Activated CD8-positive, alpha-beta memory T cell treated with anti-CD3 and anti-CD28 coated beads, Interleukin-2, amount 10 ng/mL, durations not matched to agents 7 days and 5 days (primary cell): Measurements from ENCODE around the gene ME1. TPM values are rescaled to one million over a fixed set of nuclear protein-coding genes. Genes with fewer than 3 reads are reported as not detected.

Source experiments
- ATAC-seq: fragments of 150-1000 bp; cut with Tn5 transposase; one replicate; pipeline ENCODE4 v1.10.0; 2021; ENCODE audit warnings: moderate library complexity
- CTCF ChIA-PET: fragments of 350-600 bp; sonication (Branson Sonifier 250); formaldehyde crosslinking; loops from one replicate; lab custom pipeline; 2021; ENCODE audit warnings: antibody characterized with exemption; lab: Charles Lee
- DNase-seq: peaks from one replicate; pipeline ENCODE4 v3.0.0-alpha.2; 2020
- H3K27ac Mint-ChIP-seq: one replicate; pipeline ENCODE4 v1.8.0; 2021; ENCODE audit warnings: mild to moderate bottlenecking, mixed read lengths
- H3K27me3 Mint-ChIP-seq: one replicate; pipeline ENCODE4 v1.8.0; 2021; ENCODE audit warnings: mixed read lengths
- H3K36me3 Mint-ChIP-seq: one replicate; pipeline ENCODE4 v1.8.0; 2021; ENCODE audit warnings: mild to moderate bottlenecking, mixed read lengths
- H3K4me1 Mint-ChIP-seq: one replicate; pipeline ENCODE4 v1.8.0; 2021; ENCODE audit warnings: mixed read lengths
- H3K4me3 Mint-ChIP-seq: one replicate; pipeline ENCODE4 v1.8.0; 2021; ENCODE audit warnings: mild to moderate bottlenecking, moderate library complexity, mixed read lengths
- H3K9me3 Mint-ChIP-seq: one replicate; pipeline ENCODE4 v1.8.0; 2022; ENCODE audit warnings: low read depth, mixed read lengths
- total RNA-seq, 2 experiments: library from RNA; stranded (reverse); gene quantifications; one replicate each; pipeline ENCODE4 v1.2.3, GENCODE V29; 2021

ME1 gene
- total RNA-seq, 2 experiments from 2014 or later, result 0.14 to 0.20 TPM

DNA sequence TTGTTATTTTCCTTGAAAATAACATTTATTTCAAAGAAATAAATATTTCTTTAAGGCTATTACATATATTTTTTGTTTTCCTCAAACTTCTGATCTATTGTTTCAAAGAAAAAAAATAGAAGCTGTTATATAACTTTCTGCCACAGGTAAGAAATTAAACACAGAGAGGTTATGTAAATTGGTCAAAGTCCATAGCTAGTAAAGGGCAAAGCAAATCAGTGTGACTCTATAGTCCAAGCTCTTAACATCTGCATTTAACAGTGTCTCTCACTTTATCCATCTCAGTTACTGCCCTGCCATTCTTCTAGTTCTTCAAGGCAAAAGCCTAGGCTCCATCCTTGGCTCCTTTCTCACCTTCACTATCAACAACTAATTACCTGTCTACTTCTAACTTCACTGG lies 180.6 kb downstream of the ME1 start:
- Mint-ChIP-seq H3K27ac (no peak overlapping the region), H3K27me3 (peaks cover 9% of the 10 kb centered on the region), H3K4me3 (no peak overlapping the region), H3K36me3 (no peaks in the 10 kb centered on the region), H3K9me3 (no peaks in the 10 kb centered on the region), H3K4me1 (no peaks in the 10 kb centered on the region)
- DNase-seq, result no peak
- CTCF ChIA-PET, result no interaction called here
- no peak for ATAC-seq

DNA sequence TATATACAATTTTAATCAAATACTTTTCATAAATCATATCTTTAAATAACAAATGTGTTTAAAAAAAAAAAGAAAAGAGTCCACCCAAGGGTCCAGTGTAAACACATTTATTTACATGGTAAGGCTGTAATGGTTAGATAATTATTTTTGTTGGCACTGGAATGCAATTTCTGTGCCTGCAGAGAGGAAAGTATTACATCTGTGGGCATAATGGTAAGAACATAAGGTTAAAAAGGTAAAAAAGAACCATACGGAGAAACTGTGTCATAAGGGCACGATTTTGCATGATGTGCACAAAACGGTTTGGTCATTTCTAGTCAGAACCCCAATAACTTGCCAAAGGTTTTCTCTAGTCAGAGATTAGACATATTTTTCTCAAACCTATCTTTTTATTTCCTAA lies 183.4 kb downstream of the ME1 start:
- no peaks in the 10 kb centered on the region for H3K36me3 Mint-ChIP-seq
- H3K4me3 Mint-ChIP-seq, result no peak overlapping the region
- H3K27ac Mint-ChIP-seq, result no peak overlapping the region
- no peaks in the 10 kb centered on the region for H3K4me1 Mint-ChIP-seq
- no peaks in the 10 kb centered on the region for H3K9me3 Mint-ChIP-seq
- peaks cover 6% of the 10 kb centered on the region for H3K27me3 Mint-ChIP-seq
- DNase-seq (no peak), ATAC-seq (no peak)
- CTCF ChIA-PET, result no interaction called here

- Mint-ChIP-seq H3K9me3 (no peaks in the 10 kb centered on the region), H3K36me3 (no peaks in the 10 kb centered on the region), H3K4me1 (no peaks in the 10 kb centered on the region), H3K27ac (no peak overlapping the region), H3K4me3 (no peak overlapping the region), H3K27me3 (peaks cover 23% of the 10 kb centered on the region)
- DNase-seq (no peak), ATAC-seq (no peak)
- CTCF ChIA-PET, result interaction anchor here (1.2 kb wide), 1 partner anchor 9 kb away, joined by 4 read pairs; no protein-coding TSS in a partner anchor
Observed at GRCh38 chr6:83231146-83231545, 199.7 kb downstream of the ME1 start.

DNA sequence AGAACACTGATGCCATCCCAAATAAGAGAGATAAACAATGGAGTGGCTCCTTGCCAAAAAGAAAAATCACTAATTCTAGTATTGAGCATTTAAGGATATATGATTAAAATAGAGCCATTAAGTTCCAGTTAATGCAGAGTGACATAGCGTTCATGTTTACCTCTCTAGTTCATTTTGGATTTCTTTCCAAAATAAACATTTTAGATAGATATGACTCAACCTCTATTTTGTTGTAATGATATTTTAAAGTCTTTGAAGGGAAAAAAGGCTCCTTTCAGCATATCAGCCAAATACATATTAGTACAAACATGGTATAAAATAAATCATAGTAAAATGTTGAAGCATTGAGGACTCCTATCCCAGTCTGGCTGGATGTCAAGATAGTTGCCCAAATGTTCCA lies 204.3 kb downstream of the ME1 start:
- CTCF ChIA-PET, result no interaction called here
- Mint-ChIP-seq H3K27me3 (peaks cover 4% of the 10 kb centered on the region), H3K9me3 (no peaks in the 10 kb centered on the region), H3K4me1 (no peaks in the 10 kb centered on the region), H3K36me3 (no peaks in the 10 kb centered on the region), H3K27ac (no peak overlapping the region), H3K4me3 (no peak overlapping the region)
- ATAC-seq (no peak), DNase-seq (no peak)

DNA sequence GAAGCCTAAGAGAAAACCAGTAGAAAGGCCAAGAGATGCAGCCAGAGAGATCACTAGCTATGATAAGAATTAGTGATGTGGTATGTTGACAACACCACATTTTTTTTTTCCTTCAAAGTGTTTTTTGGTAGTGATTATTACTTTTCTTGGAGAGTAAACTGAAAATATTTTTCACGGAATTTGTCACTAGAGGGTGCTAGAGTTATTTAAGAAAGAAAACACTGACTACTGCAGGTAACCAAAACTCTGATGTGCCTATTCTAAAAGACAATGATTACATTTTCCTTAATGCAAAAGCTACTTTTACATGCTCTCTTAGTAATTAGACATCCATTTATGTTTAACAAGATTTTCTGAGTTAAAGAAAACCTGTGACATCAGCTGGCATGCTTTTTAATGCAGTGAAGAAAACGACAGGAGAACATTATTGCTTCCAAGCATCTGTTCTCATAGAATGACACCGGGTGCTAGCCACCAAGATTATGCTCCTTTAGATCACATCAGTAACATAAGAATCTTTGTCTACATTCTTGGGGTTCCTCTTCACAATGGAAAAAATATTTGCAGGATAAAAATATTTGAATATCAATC lies 208.9 kb downstream of the ME1 start:
- DNase-seq (no peak), ATAC-seq (no peak)
- Mint-ChIP-seq H3K27me3 (peaks cover 3% of the 10 kb centered on the region), H3K9me3 (no peaks in the 10 kb centered on the region), H3K4me1 (no peaks in the 10 kb centered on the region), H3K4me3 (no peak overlapping the region), H3K36me3 (no peaks in the 10 kb centered on the region), H3K27ac (no peak overlapping the region)
- CTCF ChIA-PET, result interaction anchor here (1.0 to 9.6 kb wide), 13 partner anchors 8 to 469 kb away, joined by 3 to 199 read pairs (median 3); partner anchors contain the start of genes DOP1A, PRSS35 and UBE3D

DNA sequence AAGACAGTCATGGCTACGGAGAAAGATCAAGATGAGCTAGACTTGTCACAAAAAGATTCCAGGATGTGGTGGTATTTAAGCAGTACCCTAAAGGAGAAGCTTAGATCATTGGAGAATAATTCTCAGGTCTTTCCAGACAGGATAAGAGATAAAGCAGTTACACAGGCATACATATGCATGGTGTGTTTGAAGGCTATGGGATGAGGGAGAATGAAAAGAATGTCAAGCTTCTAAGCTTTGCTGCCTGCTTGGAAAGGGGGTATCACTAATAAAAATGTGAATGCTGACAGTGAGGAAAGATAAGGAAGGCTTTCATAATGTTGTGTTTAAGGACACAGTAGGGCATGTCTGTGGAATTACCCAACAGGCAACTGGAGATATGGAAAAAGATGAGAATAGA lies 209.6 kb downstream of the ME1 start:
- H3K27ac Mint-ChIP-seq, result no peak overlapping the region
- CTCF ChIA-PET, result interaction anchor here (1.0 to 9.6 kb wide), 6 partner anchors 9 to 469 kb away, joined by 3 to 199 read pairs (median 4); partner anchors contain the start of genes DOP1A, PRSS35 and UBE3D
- no peaks in the 10 kb centered on the region for H3K36me3 Mint-ChIP-seq
- no peaks in the 10 kb centered on the region for H3K4me1 Mint-ChIP-seq
- ATAC-seq (no peak), DNase-seq (no peak)
- H3K27me3 Mint-ChIP-seq, result peaks cover 3% of the 10 kb centered on the region
- H3K4me3 Mint-ChIP-seq, result no peak overlapping the region
- H3K9me3 Mint-ChIP-seq, result no peaks in the 10 kb centered on the region

DNA sequence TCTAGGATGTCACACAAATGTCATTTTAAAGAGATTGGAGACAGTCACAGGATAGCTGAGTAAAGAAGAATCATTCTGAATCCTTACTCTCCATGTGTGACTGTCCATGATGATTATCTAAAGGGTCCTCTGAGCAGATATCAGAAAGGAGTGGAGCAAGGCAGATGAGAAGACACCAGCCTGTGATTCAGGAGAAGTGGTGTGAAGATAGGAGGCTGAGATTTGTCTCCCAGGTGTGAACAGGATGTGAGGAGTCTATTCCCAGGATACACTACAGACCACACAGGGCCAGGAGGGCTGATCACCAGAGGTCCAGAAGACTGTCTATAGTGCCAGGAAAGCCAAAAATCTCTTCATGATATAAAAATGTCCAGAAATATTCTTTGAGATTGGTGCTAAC lies 210.7 kb downstream of the ME1 start:
- Mint-ChIP-seq H3K36me3 (no peaks in the 10 kb centered on the region), H3K27me3 (peaks cover 3% of the 10 kb centered on the region)
- no peak for DNase-seq

DNA sequence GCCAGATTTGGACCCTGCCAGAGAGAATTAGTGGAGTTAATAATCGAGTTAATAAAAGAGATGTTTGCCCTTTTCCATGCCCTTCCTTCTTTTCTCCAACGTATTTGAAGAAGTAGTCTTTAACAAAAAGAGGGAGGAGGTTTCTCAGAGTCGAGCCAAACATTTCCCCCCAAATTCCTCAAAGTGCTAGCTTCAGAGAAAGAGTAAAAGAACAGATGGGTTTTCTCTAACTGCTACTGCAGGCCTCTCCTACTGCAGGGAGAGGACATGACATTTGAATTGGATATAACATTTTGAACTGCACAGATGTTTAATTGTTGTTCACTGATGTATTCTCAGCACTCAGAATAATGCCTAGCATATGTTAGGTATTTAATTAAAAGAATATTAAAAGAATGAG lies 212.2 kb downstream of the ME1 start:
- DNase-seq, result no peak
- Mint-ChIP-seq H3K36me3 (no peaks in the 10 kb centered on the region), H3K9me3 (no peaks in the 10 kb centered on the region), H3K27me3 (peaks cover 12% of the 10 kb centered on the region), H3K4me1 (peaks cover 5% of the 10 kb centered on the region), H3K27ac (no peak overlapping the region), H3K4me3 (no peak overlapping the region)
- ATAC-seq, result no peak
- CTCF ChIA-PET, result interaction anchor here (9.6 kb wide), 1 partner anchor 153 kb away, joined by 199 read pairs; the partner anchor contains the start of genes DOP1A and UBE3D

More for the DNA sequence above, 210.7 kb downstream of the ME1 start:
- Mint-ChIP-seq H3K4me3 (no peak overlapping the region), H3K4me1 (peaks cover 4% of the 10 kb centered on the region), H3K27ac (no peak overlapping the region), H3K9me3 (no peaks in the 10 kb centered on the region)
- ATAC-seq, result no peak
- CTCF ChIA-PET, result interaction anchor here (0.9 to 9.6 kb wide), 3 partner anchors 16 to 154 kb away, joined by 3 to 199 read pairs (median 3); partner anchors contain the start of genes DOP1A and UBE3D

- no peaks in the 10 kb centered on the region for H3K9me3 Mint-ChIP-seq
- ATAC-seq, result no peak
Observed at GRCh38 chr6:83216806-83217205, 214.0 kb downstream of the ME1 start.

DNA sequence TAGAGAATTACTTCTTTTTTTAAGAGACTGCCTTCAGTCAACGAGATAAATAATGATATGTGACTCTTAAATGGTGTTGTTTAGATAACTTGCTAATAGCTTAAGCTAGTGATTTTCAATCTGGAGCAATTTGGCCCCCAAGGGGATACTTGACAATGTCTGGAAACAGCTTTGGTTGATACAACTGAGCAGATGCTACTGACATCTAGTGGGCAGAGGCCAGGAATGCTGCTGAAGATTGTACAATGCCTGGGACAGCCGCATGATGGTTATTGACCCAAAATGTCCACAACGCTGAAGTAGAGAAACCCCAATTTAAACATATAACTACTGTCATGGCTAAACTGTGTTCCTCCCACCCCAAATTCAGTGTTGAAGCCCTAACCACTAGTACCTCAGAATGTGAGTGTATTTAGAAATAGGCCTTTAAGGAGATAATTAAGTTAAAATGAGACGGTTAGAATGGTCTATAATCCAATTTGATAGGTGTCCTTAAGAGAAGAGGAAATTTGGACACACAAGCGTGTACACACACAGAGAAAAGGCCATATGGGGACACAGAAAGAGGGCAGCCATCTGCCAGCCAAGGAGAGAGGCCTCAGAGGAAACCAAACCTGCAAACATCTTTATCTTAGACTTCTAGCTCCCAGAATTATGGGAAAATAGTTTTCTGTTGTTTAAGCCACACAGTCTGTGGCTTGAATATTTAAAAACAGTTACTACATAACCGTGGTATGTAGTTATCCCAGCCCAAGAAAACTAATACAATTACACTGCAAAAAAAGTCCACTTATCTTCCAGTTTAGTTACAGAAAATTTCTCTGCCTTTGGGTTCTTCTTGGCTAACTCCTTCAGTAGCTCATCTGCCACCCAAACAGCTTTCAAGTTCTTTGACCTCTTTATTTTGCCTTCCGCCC lies 215.5 kb downstream of the ME1 start:
- DNase-seq (peak; percentile 78), ATAC-seq (peak; percentile 99)
- no peak overlapping the region for H3K4me3 Mint-ChIP-seq
- no peaks in the 10 kb centered on the region for H3K36me3 Mint-ChIP-seq
- peaks cover 5% of the 10 kb centered on the region for H3K4me1 Mint-ChIP-seq
- H3K27ac Mint-ChIP-seq, result no peak overlapping the region
- CTCF ChIA-PET, result interaction anchor here (0.5 to 9.6 kb wide), 18 partner anchors 10 to 944 kb away, joined by 3 to 199 read pairs (median 4); partner anchors contain the start of genes DOP1A, PRSS35, RWDD2A and UBE3D
- H3K9me3 Mint-ChIP-seq, result no peaks in the 10 kb centered on the region
- H3K27me3 Mint-ChIP-seq, result peaks cover 29% of the 10 kb centered on the region

More at GRCh38 chr6:83216806-83217205, 214.0 kb downstream of the ME1 start:
- Mint-ChIP-seq H3K27ac (no peak overlapping the region), H3K4me1 (peaks cover 5% of the 10 kb centered on the region), H3K4me3 (no peak overlapping the region), H3K36me3 (no peaks in the 10 kb centered on the region), H3K27me3 (peaks cover 19% of the 10 kb centered on the region)
- no peak for DNase-seq
- CTCF ChIA-PET, result interaction anchor here (1.0 to 9.6 kb wide), 4 partner anchors 9 to 297 kb away, joined by 3 to 199 read pairs (median 9); partner anchors contain the start of genes DOP1A, PRSS35 and UBE3D

- Mint-ChIP-seq H3K27me3 (peaks cover 9% of the 10 kb centered on the region), H3K4me1 (no peaks in the 10 kb centered on the region), H3K36me3 (no peaks in the 10 kb centered on the region), H3K27ac (no peak overlapping the region), H3K4me3 (no peak overlapping the region), H3K9me3 (no peaks in the 10 kb centered on the region)
- no peak for ATAC-seq
- DNase-seq, result no peak
- CTCF ChIA-PET, result interaction anchor here (0.7 kb wide), 1 partner anchor 9 kb away, joined by 3 read pairs; no protein-coding TSS in a partner anchor
Observed at GRCh38 chr6:83202031-83202430, 228.8 kb downstream of the ME1 start.

DNA sequence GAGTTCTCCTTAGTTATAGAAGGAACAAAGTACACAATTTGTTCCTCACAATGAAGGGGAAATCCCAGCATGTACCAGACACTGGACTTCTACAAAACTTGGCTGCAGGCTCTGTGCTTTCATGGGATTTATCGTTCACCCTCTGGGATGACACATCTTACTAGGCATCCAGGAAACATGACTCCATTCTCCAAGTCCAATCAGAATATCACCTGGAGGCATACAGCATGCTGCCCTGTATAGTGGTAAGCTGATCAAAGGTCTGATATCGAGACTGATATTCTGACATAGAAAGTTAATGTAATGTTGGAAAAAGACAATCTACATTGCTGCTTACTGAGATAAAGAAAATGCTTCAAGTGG lies 231.0 kb downstream of the ME1 start:
- H3K9me3 Mint-ChIP-seq, result no peaks in the 10 kb centered on the region
- DNase-seq (no peak), ATAC-seq (no peak)
- H3K4me1 Mint-ChIP-seq, result no peaks in the 10 kb centered on the region
- CTCF ChIA-PET, result interaction anchor here (1.2 kb wide), 1 partner anchor 15 kb away, joined by 4 read pairs; no protein-coding TSS in a partner anchor
- no peak overlapping the region for H3K4me3 Mint-ChIP-seq
- peaks cover 2% of the 10 kb centered on the region for H3K27me3 Mint-ChIP-seq
- no peak overlapping the region for H3K27ac Mint-ChIP-seq
- H3K36me3 Mint-ChIP-seq, result no peaks in the 10 kb centered on the region

DNA sequence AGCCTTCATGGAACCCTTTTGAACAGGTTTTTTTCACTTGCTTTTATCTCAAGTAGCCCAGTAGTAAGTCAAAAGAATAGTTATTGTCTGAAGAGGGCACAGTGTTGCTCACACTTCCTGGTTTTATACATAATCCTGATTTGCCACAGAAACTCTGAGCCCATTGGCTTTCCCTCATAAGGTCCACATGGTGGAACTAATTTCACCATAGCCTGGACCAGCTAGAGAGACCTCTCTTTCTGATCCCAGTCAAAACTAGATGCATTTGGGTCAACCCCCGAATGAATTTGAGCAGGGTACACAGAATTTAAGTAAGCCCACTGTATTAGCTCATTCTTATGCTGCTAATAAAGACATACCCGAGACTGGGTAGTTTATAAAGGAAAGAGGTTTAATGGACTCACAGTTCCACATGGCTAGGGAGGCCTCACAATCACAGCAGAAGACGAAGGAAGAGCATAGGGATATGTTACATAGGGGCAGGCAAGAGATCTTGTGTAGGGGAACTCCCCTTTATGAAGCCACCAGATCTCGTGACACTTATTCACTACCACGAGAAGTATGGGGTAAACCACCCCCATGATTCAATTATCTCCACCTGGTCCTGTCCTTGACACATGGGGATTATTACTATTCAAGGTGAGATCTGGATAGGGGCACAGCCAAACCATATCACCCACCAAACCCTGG lies 231.5 kb downstream of the ME1 start:
- CTCF ChIA-PET, result interaction anchor here (1.2 to 2.2 kb wide), 2 partner anchors 16 to 133 kb away, joined by 4 to 18 read pairs; partner anchors contain the start of genes DOP1A and UBE3D
- H3K27ac Mint-ChIP-seq, result no peak overlapping the region
- no peaks in the 10 kb centered on the region for H3K9me3 Mint-ChIP-seq
- peaks cover 3% of the 10 kb centered on the region for H3K4me1 Mint-ChIP-seq
- H3K27me3 Mint-ChIP-seq, result peaks cover 6% of the 10 kb centered on the region
- DNase-seq, result no peak
- H3K4me3 Mint-ChIP-seq, result no peak overlapping the region
- ATAC-seq, result no peak
- no peaks in the 10 kb centered on the region for H3K36me3 Mint-ChIP-seq
